ENCODE results near the gene MT1F.

DNA sequence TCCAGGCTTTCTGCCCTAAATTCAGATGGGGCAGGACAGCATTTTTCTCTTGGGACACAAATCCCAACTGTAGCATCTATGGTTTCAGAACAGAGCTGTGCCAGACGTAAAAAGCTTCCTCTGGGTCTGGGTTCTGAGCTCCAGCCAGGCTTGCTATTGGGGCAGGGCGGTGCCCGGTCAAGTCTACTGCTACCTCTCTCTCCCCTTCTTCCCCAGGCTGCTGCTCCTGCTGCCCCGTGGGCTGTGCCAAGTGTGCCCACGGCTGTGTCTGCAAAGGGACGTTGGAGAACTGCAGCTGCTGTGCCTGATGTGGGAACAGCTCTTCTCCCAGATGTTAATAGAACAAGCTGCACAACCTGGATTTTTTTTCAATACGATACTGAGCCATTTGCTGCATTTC is 24.2 kb upstream of the MT1F start:
- TF ChIP-seq PAX5 (IDR thresholded peaks at IDR 0.05; ENCODE audit: insufficient read depth, low read length, severe bottlenecking): no peak
- TF ChIP-seq POLR2A (IDR thresholded peaks at IDR 0.05; ENCODE audit: low read depth, low read length): no peak
- no peak for TF ChIP-seq POU2F2 (IDR thresholded peaks at IDR 0.05; ENCODE audit: low read depth, low read length)
- TF ChIP-seq POLR2AphosphoS5 (IDR thresholded peaks at IDR 0.05; ENCODE audit: low read depth, low read length): no peak
- TF ChIP-seq TAF1 (IDR thresholded peaks at IDR 0.05; ENCODE audit: low read depth, low read length): no peak
- no peak for TF ChIP-seq SPI1 (IDR thresholded peaks at IDR 0.05; ENCODE audit: low read depth, low read length)

Data from GM12891 (cell line).